WI38 (cell line): ENCODE results near the gene ASIP.
"Not testable (repeated sequence)": the region's sequence is repeated elsewhere in the genome, so short reads cannot be mapped to it uniquely, and the experiment has no call there.

Source experiments
- H3K4me3 ChIP-seq: 2 replicates; pipeline ENCODE4 v1.5.1; 2011; ENCODE audit warnings: low read depth, mild to moderate bottlenecking, control low read depth, low read length
- TF ChIP-seq, protein P1 (sequence below): IDR thresholded peaks from 2 replicates; pipeline ENCODE4 v1.5.1; 2012; ENCODE audit warnings: low read depth, mild to moderate bottlenecking, control low read depth, low read length

Gene ASIP

DNA sequence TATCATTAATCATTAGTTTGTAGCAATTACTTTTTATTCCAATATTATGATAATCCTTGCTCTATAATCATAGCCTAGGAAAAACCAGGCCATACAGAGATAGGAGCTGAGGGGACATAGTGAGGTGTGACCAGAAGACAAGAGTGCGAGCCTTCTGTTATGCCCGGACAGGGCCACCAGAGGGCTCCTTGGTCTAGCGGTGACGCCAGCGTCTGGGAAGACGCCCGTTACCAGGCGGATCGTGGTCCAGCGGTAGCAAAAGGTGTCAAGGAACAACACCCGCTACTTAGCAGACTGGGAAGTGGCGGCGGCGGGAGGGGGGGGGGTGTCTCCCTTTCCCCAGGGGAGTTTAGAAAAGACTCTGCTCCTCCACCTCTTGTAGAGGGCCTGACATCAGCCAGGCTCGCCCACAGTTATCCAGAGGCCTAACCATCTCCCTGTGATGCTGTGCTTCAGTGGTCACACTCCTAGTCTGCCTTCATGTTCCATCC, 57.1 kb downstream of the ASIP start:
- not testable (repeated sequence) for H3K4me3 ChIP-seq
- TF ChIP-seq, protein P1, sequence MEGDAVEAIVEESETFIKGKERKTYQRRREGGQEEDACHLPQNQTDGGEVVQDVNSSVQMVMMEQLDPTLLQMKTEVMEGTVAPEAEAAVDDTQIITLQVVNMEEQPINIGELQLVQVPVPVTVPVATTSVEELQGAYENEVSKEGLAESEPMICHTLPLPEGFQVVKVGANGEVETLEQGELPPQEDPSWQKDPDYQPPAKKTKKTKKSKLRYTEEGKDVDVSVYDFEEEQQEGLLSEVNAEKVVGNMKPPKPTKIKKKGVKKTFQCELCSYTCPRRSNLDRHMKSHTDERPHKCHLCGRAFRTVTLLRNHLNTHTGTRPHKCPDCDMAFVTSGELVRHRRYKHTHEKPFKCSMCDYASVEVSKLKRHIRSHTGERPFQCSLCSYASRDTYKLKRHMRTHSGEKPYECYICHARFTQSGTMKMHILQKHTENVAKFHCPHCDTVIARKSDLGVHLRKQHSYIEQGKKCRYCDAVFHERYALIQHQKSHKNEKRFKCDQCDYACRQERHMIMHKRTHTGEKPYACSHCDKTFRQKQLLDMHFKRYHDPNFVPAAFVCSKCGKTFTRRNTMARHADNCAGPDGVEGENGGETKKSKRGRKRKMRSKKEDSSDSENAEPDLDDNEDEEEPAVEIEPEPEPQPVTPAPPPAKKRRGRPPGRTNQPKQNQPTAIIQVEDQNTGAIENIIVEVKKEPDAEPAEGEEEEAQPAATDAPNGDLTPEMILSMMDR = 0 out of 2 replicates have a peak, but pooled peaks have one; percentile 21

GRCh38 chr20:34299556-34300255, 58.5 kb downstream of the ASIP start:
- TF ChIP-seq, protein P1 = no peak

GRCh38 chr20:34300256-34300806, 59.1 kb downstream of the ASIP start:
- TF ChIP-seq, protein P1 = no peak
- H3K4me3 ChIP-seq = no peak overlapping the region

More at GRCh38 chr20:34299556-34300255, 58.5 kb downstream of the ASIP start:
- no peak overlapping the region for H3K4me3 ChIP-seq

GRCh38 chr20:34300809-34301586, 59.8 kb downstream of the ASIP start:
- H3K4me3 ChIP-seq = no peak overlapping the region

DNA sequence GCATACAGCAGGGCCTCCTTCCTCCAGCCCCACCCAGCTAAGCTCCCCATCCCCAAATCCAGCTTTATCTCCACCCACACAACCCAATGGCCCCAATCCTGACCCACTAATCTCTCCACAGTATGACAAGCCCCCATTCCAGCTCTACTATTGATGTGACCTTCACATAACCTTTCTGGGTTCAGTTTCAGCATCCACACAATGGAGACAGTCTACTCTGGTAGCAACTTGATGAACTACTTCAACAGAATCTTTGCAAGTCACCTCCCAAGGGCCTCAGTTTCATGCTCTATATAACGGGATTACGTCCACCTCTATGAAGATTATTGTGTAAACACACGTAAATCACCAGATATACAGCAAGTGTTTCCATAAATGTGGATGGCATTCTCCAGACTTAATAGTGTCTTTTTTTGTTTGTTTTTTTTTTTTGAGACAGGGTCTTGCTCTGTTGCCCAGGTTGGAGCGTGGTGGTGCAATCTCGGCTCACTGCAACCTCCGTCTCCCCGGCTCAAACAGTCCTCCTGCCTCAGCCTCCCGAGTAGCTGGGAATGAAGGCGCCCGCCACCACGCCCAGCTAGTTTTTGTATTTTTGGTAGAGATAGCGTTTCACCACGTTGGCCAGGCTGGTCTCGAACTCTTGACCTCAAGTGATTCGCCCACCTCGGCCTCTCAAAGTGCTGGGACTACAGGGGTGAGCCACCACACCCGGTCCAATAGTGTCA, 60.5 kb downstream of the ASIP start:
- H3K4me3 ChIP-seq = peak overlapping the region; percentile 88
- TF ChIP-seq, protein P1 = no peak

More at GRCh38 chr20:34300809-34301586, 59.8 kb downstream of the ASIP start:
- TF ChIP-seq, protein P1 = no peak

GRCh38 chr20:34302312-34302722, 61.1 kb downstream of the ASIP start:
- TF ChIP-seq, protein P1 = no peak
- H3K4me3 ChIP-seq = peak overlapping the region; percentile 88
